ENCODE measurements around the gene BCAS3.

- TF ChIP-seq REST (IDR thresholded peaks at IDR 0.05; ENCODE audit: low read depth) = no peak
- no peak for TF ChIP-seq RAD21 (IDR thresholded peaks at IDR 0.05; ENCODE audit: low read depth)
- no peak for TF ChIP-seq TAF1 (IDR thresholded peaks at IDR 0.05; ENCODE audit: low read depth)
- TF ChIP-seq EP300 (IDR thresholded peaks at IDR 0.05; ENCODE audit: borderline replicate concordance) = no peak
- TF ChIP-seq ZBTB7A (IDR thresholded peaks at IDR 0.05; ENCODE audit: low read depth) = no peak
- TF ChIP-seq USF1 (IDR thresholded peaks at IDR 0.05) = no peak
- no peak for TF ChIP-seq CEBPB (IDR thresholded peaks at IDR 0.05)
- TF ChIP-seq MAX (IDR thresholded peaks at IDR 0.05) = no peak
- TF ChIP-seq TCF12 (IDR thresholded peaks at IDR 0.05; ENCODE audit: low read depth) = no peak
- no peak for TF ChIP-seq CREB1 (IDR thresholded peaks at IDR 0.05; ENCODE audit: low read depth)
- no peak for TF ChIP-seq YY1 (IDR thresholded peaks at IDR 0.05; ENCODE audit: low read depth)
Measured at GRCh38 chr17:61284174-61284573, 606.5 kb downstream of the BCAS3 start.

Measured in Ishikawa (cell line).